SU-DHL-6 (cell line): ENCODE results near the gene PRTG.

Experiments used
- EZH2phosphoT487 ChIP-seq: fragments of 200-600 bp; sonication (generic), shearing (Covaris generic); conservative IDR thresholded peaks from 2 replicates; pipeline ENCODE4 v1.6.1; 2018; ENCODE audit warnings: mild to moderate bottlenecking, antibody characterized with exemption, low read length, moderate library complexity, mixed read lengths
- TF ChIP-seq, protein P1 (sequence below): fragments of 200-600 bp; sonication (generic); IDR thresholded peaks from one replicate; pipeline ENCODE4 v1.5.1; 2017; ENCODE audit warnings: antibody characterized with exemption, mild to moderate bottlenecking, low read length, moderate library complexity; ENCODE audit not compliant: insufficient read depth, poor library complexity, severe bottlenecking

DNA sequence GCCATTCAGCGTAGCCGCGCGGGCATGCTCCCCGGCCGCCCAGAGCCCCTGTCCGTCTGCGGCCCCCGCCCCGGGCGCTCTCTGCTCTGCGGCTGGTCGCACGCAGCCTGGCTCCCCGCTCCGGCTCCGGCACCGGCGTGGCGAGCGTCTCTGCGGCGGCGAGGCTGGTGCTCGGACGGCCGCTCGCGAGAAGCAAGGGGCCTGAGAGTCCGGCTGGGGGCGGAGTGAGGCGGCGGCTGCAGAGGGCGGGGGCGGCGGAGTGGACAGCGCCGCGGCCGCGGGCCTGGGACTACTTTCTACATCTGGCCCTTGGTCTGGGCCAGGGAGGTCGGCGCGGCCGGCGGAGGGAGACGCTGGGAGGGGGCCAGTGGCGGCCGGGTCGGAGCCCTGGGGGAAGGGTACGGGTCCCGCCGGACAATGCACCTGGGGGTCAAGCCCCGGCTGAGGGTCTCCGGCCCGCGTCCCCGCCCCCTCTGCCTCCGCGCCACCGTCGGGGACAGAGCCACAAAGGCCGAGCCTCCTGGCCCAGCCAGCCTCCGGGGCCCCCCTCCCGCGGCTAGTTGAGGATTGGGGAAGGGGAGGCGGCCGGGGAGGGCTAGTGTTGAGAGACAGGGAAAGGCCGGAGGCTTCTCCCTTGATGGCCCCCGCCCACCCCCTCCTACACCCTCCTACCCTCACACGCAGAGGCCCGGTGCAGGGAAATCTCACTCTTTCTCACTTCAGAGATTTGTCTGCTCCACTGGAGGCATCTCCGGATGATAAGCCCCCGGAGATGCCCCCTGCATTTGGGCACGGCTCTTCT is at the start of gene PRTG:
- TF ChIP-seq, protein P1, sequence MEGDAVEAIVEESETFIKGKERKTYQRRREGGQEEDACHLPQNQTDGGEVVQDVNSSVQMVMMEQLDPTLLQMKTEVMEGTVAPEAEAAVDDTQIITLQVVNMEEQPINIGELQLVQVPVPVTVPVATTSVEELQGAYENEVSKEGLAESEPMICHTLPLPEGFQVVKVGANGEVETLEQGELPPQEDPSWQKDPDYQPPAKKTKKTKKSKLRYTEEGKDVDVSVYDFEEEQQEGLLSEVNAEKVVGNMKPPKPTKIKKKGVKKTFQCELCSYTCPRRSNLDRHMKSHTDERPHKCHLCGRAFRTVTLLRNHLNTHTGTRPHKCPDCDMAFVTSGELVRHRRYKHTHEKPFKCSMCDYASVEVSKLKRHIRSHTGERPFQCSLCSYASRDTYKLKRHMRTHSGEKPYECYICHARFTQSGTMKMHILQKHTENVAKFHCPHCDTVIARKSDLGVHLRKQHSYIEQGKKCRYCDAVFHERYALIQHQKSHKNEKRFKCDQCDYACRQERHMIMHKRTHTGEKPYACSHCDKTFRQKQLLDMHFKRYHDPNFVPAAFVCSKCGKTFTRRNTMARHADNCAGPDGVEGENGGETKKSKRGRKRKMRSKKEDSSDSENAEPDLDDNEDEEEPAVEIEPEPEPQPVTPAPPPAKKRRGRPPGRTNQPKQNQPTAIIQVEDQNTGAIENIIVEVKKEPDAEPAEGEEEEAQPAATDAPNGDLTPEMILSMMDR = no peak
- no peak for TF ChIP-seq EZH2phosphoT487
